ENCODE results near the gene MEI4. TPM values are rescaled to one million over a fixed set of nuclear protein-coding genes. Genes with fewer than 3 reads are reported as not detected.

The MEI4 gene
- total RNA-seq, 4 donors from 2014 or later, result not detected

GRCh38 chr6:77620278-77620882 is 32.5 kb upstream of the MEI4 start:
- Histone ChIP-seq H3K27me3 (no peaks in the 10 kb centered on the region), H3K4me1 (no peaks in the 10 kb centered on the region), H3K9me3 (no peaks in the 10 kb centered on the region), H3K4me3 (no peak overlapping the region), H3K27ac (no peak overlapping the region), H3K36me3 (no peaks in the 10 kb centered on the region)
- TF ChIP-seq POLR2A (IDR thresholded peaks at IDR 0.05) (no peak), CTCF (IDR thresholded peaks at IDR 0.05 in 4 of 5, conservative IDR thresholded peaks at IDR 0.05 in 1 of 5) (no peak)
- in situ Hi-C loops (cut with MboI; ENCODE audit: low sequenced_read_pairs in 4 of 4) (no loop called here), intact Hi-C loops (cut with DNase I; ENCODE audit: low total_unique reads) (no loop called here)
- no peak for ATAC-seq
- no peak for DNase-seq

- TF ChIP-seq POLR2A (IDR thresholded peaks at IDR 0.05), result no peak
- TF ChIP-seq CTCF (IDR thresholded peaks at IDR 0.05 in 4 of 5, conservative IDR thresholded peaks at IDR 0.05 in 1 of 5), result no peak
- Histone ChIP-seq H3K36me3 (no peaks in the 10 kb centered on the region), H3K9me3 (no peaks in the 10 kb centered on the region), H3K4me3 (no peak overlapping the region), H3K4me1 (no peaks in the 10 kb centered on the region), H3K27ac (no peak overlapping the region), H3K27me3 (no peaks in the 10 kb centered on the region)
- intact Hi-C loops (cut with DNase I; ENCODE audit: low total_unique reads), result no loop called here
- in situ Hi-C loops (cut with MboI; ENCODE audit: low sequenced_read_pairs in 4 of 4), result no loop called here
- ATAC-seq, result no peak
- no peak for DNase-seq
These were observed 28.3 kb upstream of the MEI4 start for GRCh38 chr6:77624515-77624914.

- Histone ChIP-seq H3K27me3 (no peaks in the 10 kb centered on the region), H3K36me3 (no peaks in the 10 kb centered on the region), H3K4me1 (no peaks in the 10 kb centered on the region), H3K27ac (no peak overlapping the region), H3K9me3 (no peaks in the 10 kb centered on the region), H3K4me3 (no peak overlapping the region)
- ATAC-seq (no peak), DNase-seq (no peak)
- in situ Hi-C loops (cut with MboI; ENCODE audit: low sequenced_read_pairs in 4 of 4), result no loop called here
- intact Hi-C loops (cut with DNase I; ENCODE audit: low total_unique reads), result no loop called here
- no peak for TF ChIP-seq CTCF (IDR thresholded peaks at IDR 0.05 in 4 of 5, conservative IDR thresholded peaks at IDR 0.05 in 1 of 5)
- no peak for TF ChIP-seq POLR2A (IDR thresholded peaks at IDR 0.05)
These were observed 26.4 kb upstream of the MEI4 start for GRCh38 chr6:77626426-77626825.

GRCh38 chr6:77630014-77630413 is 22.8 kb upstream of the MEI4 start:
- Histone ChIP-seq H3K36me3 (no peaks in the 10 kb centered on the region), H3K27me3 (no peaks in the 10 kb centered on the region), H3K9me3 (no peaks in the 10 kb centered on the region), H3K4me1 (no peaks in the 10 kb centered on the region), H3K27ac (no peak overlapping the region), H3K4me3 (no peak overlapping the region)
- in situ Hi-C loops (cut with MboI; ENCODE audit: low sequenced_read_pairs in 4 of 4) (no loop called here), intact Hi-C loops (cut with DNase I; ENCODE audit: low total_unique reads) (no loop called here)
- TF ChIP-seq CTCF (IDR thresholded peaks at IDR 0.05 in 4 of 5, conservative IDR thresholded peaks at IDR 0.05 in 1 of 5), result no peak
- TF ChIP-seq POLR2A (IDR thresholded peaks at IDR 0.05), result no peak
- DNase-seq (no peak), ATAC-seq (no peak)

GRCh38 chr6:77633471-77633870 is 19.4 kb upstream of the MEI4 start:
- ATAC-seq, result no peak
- in situ Hi-C loops (cut with MboI; ENCODE audit: low sequenced_read_pairs in 4 of 4), result no loop called here
- no peaks in the 10 kb centered on the region for H3K4me1 ChIP-seq
- no peaks in the 10 kb centered on the region for H3K27me3 ChIP-seq
- H3K27ac ChIP-seq, result no peak overlapping the region
- intact Hi-C loops (cut with DNase I; ENCODE audit: low total_unique reads), result no loop called here
- TF ChIP-seq POLR2A (IDR thresholded peaks at IDR 0.05) (no peak), CTCF (IDR thresholded peaks at IDR 0.05 in 4 of 5, conservative IDR thresholded peaks at IDR 0.05 in 1 of 5) (no peak)
- no peak for DNase-seq
- no peaks in the 10 kb centered on the region for H3K36me3 ChIP-seq
- no peak overlapping the region for H3K4me3 ChIP-seq
- no peaks in the 10 kb centered on the region for H3K9me3 ChIP-seq
